Measurements from ENCODE around the gene ARAP3. TPM values are rescaled to one million over a fixed set of nuclear protein-coding genes. Genes with fewer than 3 reads are reported as not detected.

Gene ARAP3
- total and polyA plus RNA-seq, 2 donors (not counting 1 experiment from before 2014, with no cell fraction given) = 0.34 to 3.7 TPM

- Histone ChIP-seq H3K27ac (ENCODE audit: low read length in 2 of 2) (peak overlapping the region; percentile 29 to 84), H2AFZ (ENCODE audit: insufficient read depth, low read depth, low read length, poor library complexity, severe bottlenecking) (no peak overlapping the region), H3K4me3 (ENCODE audit: control extremely low read depth in 1 of 5, extremely low read depth in 1 of 5, insufficient read depth in 1 of 5, low read depth in 2 of 5, low read length in 4 of 5) (no peak overlapping the region), H3K9ac (ENCODE audit: low read length) (peak overlapping the region; percentile 24), H3K9me3 (ENCODE audit: control extremely low read depth in 1 of 3, control insufficient read depth in 2 of 3, insufficient read depth in 1 of 3, low read length in 2 of 3) (no peaks in the 10 kb centered on the region), H3K27me3 (replicated peaks in 1 of 4; ENCODE audit: control extremely low read depth in 1 of 4, control insufficient read depth in 3 of 4, insufficient read depth in 4 of 4, low read length in 3 of 4) (no peaks in the 10 kb centered on the region), H3K4me1 (ENCODE audit: control insufficient read depth in 2 of 2, insufficient read depth in 2 of 2, low read length in 2 of 2) (peaks cover 53 to 74% of the 10 kb centered on the region in 2 donors), H3K4me2 (replicated peaks; ENCODE audit: low read depth, low read length, poor library complexity, severe bottlenecking) (peak overlapping the region; percentile 68), H3K79me2 (ENCODE audit: control insufficient read depth, insufficient read depth, low read length) (peaks cover 89% of the 10 kb centered on the region), H4K20me1 (ENCODE audit: control insufficient read depth, insufficient read depth, low read length, poor library complexity, severe bottlenecking) (peaks cover 17% of the 10 kb centered on the region), H3K36me3 (replicated peaks in 1 of 2; ENCODE audit: control extremely low read depth in 1 of 2, control insufficient read depth in 1 of 2, extremely low read depth in 1 of 2, insufficient read depth in 2 of 2, low read length in 1 of 2) (no peaks in the 10 kb centered on the region)
- TF ChIP-seq CTCF (IDR thresholded peaks at IDR 0.05) (no peak), EZH2 (IDR thresholded peaks at IDR 0.05; ENCODE audit: borderline replicate concordance, insufficient read depth, low read depth, low read length, poor library complexity, severe bottlenecking) (no peak)
- DNase-seq (peak; percentile 30), ATAC-seq (ENCODE audit: low read depth) (no peak)
- CTCF ChIA-PET = interaction anchor here (1.1 to 28.1 kb wide), 6 partner anchors 11 to 46 kb away, joined by 3 to 760 read pairs (median 6); partner anchors contain the start of genes DIAPH1 and HDAC3
- POLR2A ChIA-PET = no interaction called here
- peak overlapping the region; percentile 68 for H3K4me3 Mint-ChIP-seq
- intact Hi-C loops (cut with micrococcal nuclease) = no loop called here
- peaks cover 78% of the 10 kb centered on the region for H3K4me1 Mint-ChIP-seq
- H3K9me3 Mint-ChIP-seq (ENCODE audit: insufficient read depth) = no peaks in the 10 kb centered on the region
- peak overlapping the region; percentile 80 for H3K27ac Mint-ChIP-seq
- WGBS (ENCODE audit: insufficient coverage) = 48% methylated on average over 3 of the region's 6 CpGs
- no peaks in the 10 kb centered on the region for H3K27me3 Mint-ChIP-seq
Observed at GRCh38 chr5:141603923-141604717, 77.9 kb downstream of the ARAP3 start.

Other genes with a start within 250 kb of the ARAP3 start
- 1.9 and 2.0 TPM in 2 replicates for gene PCDHGC3, start 206.3 kb downstream of the ARAP3 start, total RNA-seq
- 0.12 and 0.88 TPM in 2 replicates for gene PCDHGC3, start 206.3 kb downstream of the ARAP3 start, polyA plus RNA-seq
- 0.42 and 0.75 TPM in 2 replicates for gene PCDHGC4, start 197.2 kb downstream of the ARAP3 start, total RNA-seq
- gene PCDHGC4, start 197.2 kb downstream of the ARAP3 start, polyA plus RNA-seq = 0.09 and 0.14 TPM in 2 replicates
- gene PCDHGC5, start 193.1 kb downstream of the ARAP3 start, total RNA-seq = 0.46 and 0.67 TPM in 2 replicates
- gene PCDHGC5, start 193.1 kb downstream of the ARAP3 start, polyA plus RNA-seq = 0.06 and 0.10 TPM in 2 replicates
- gene DIAPH1, start 63.2 kb downstream of the ARAP3 start, total RNA-seq = 111 and 113 TPM in 2 replicates
- 59.7 and 61.5 TPM in 2 replicates for gene DIAPH1, start 63.2 kb downstream of the ARAP3 start, polyA plus RNA-seq
- 85.5 and 86.9 TPM in 2 replicates for gene HDAC3, start 45.4 kb downstream of the ARAP3 start, total RNA-seq
- 94.0 and 119 TPM in 2 replicates for gene HDAC3, start 45.4 kb downstream of the ARAP3 start, polyA plus RNA-seq
- gene RELL2, start 45.2 kb downstream of the ARAP3 start, total RNA-seq = 11.6 and 12.1 TPM in 2 replicates
- gene RELL2, start 45.2 kb downstream of the ARAP3 start, polyA plus RNA-seq = 34.4 and 48.9 TPM in 2 replicates
- 114 and 123 TPM in 2 replicates for gene FCHSD1, start 30.8 kb downstream of the ARAP3 start, total RNA-seq
- gene FCHSD1, start 30.8 kb downstream of the ARAP3 start, polyA plus RNA-seq = 193 and 247 TPM in 2 replicates
- not detected in 2 replicates for gene PCDH1, start 196.2 kb upstream of the ARAP3 start, total RNA-seq
- 0.06 TPM in 1 of 2 replicates, not detected in the other for gene PCDH1, start 196.2 kb upstream of the ARAP3 start, polyA plus RNA-seq
- 124 and 134 TPM in 2 replicates for gene DELE1, start 241.6 kb upstream of the ARAP3 start, total RNA-seq
- 85.5 and 127 TPM in 2 replicates for gene DELE1, start 241.6 kb upstream of the ARAP3 start, polyA plus RNA-seq

Measured in B cell (primary cell).